Measurements from ENCODE around the gene KCNQ1.

DNA sequence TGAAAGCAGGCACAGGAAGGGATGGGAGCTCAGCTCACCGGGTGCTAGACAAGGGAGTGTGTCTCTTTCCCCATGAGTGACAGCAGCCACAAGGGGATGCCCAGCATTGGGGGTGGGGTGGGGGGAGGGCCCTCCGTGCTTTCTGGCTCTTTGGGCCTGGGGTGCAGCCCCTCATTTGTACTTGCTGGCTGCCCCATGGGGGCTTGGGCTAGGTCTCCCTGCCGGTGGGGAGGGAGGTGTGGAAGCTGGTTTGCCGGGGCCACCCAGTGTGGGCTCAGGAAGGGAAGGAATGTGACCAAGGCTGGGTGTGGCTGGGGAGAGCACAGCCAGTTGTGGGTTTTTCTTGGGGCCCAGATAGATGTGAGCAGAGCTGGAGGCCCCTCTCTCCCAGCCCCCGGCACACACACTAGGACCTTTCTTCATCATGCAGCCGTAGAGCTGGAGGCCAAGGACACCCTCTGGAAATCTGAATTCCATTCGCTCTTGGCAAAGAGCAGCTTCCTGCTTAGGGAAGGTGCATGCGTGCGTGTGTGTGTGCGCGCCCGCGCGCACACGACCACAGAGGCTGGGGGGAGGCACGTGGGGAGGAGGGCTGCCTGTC lies 229.2 kb downstream of the KCNQ1 start:
- TF ChIP-seq EZH2 (IDR thresholded peaks at IDR 0.05; ENCODE audit: low read length), result no peak
- TF ChIP-seq, protein P1, sequence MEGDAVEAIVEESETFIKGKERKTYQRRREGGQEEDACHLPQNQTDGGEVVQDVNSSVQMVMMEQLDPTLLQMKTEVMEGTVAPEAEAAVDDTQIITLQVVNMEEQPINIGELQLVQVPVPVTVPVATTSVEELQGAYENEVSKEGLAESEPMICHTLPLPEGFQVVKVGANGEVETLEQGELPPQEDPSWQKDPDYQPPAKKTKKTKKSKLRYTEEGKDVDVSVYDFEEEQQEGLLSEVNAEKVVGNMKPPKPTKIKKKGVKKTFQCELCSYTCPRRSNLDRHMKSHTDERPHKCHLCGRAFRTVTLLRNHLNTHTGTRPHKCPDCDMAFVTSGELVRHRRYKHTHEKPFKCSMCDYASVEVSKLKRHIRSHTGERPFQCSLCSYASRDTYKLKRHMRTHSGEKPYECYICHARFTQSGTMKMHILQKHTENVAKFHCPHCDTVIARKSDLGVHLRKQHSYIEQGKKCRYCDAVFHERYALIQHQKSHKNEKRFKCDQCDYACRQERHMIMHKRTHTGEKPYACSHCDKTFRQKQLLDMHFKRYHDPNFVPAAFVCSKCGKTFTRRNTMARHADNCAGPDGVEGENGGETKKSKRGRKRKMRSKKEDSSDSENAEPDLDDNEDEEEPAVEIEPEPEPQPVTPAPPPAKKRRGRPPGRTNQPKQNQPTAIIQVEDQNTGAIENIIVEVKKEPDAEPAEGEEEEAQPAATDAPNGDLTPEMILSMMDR (optimal IDR thresholded peaks at IDR 0.05 in 1 of 3, IDR thresholded peaks at IDR 0.05 in 1 of 3, conservative IDR thresholded peaks at IDR 0.05 in 1 of 3; ENCODE audit: extremely low read depth in 1 of 3, insufficient read depth in 2 of 3, low read length in 3 of 3), result no peak

All from keratinocyte (primary cell).